GM21515 (cell line): Measurements from ENCODE around the gene TLR4.

Experiments used
- ATAC-seq: cut with Tn5 transposase; IDR thresholded peaks from one replicate; pipeline ENCODE4 v1.9.1; 2021; ENCODE audit not compliant: unreplicated experiment

Gene TLR4

GRCh38 chr9:117714282-117714681 is 10.1 kb downstream of the TLR4 start:
- no peak for ATAC-seq

GRCh38 chr9:117715411-117715989 is 11.3 kb downstream of the TLR4 start:
- no peak for ATAC-seq

GRCh38 chr9:117718085-117718484 is 13.9 kb downstream of the TLR4 start:
- peak; percentile 99 for ATAC-seq

- ATAC-seq, result peak; percentile 16
Observed at GRCh38 chr9:117718701-117719100, 14.5 kb downstream of the TLR4 start.

- ATAC-seq, result no peak
Observed at GRCh38 chr9:117719161-117719920, 15.1 kb downstream of the TLR4 start.

- ATAC-seq, result no peak
Observed at GRCh38 chr9:117720066-117720465, 15.9 kb downstream of the TLR4 start.

- ATAC-seq, result no peak
Observed at GRCh38 chr9:117720555-117720954, 16.4 kb downstream of the TLR4 start.

- no peak for ATAC-seq
Observed at GRCh38 chr9:117720987-117721386, 16.8 kb downstream of the TLR4 start.

- no peak for ATAC-seq
Observed at GRCh38 chr9:117722108-117722761, 18.0 kb downstream of the TLR4 start.

GRCh38 chr9:117723986-117724625 is 19.9 kb downstream of the TLR4 start:
- ATAC-seq, result no peak

- no peak for ATAC-seq
Observed at GRCh38 chr9:117725426-117725887, 21.3 kb downstream of the TLR4 start.

- ATAC-seq, result no peak
Observed at GRCh38 chr9:117729375-117729774, 25.2 kb downstream of the TLR4 start.

GRCh38 chr9:117732494-117732893 is 28.3 kb downstream of the TLR4 start:
- ATAC-seq, result no peak

- no peak for ATAC-seq
Observed at GRCh38 chr9:117733465-117733864, 29.3 kb downstream of the TLR4 start.

- no peak for ATAC-seq
Observed at GRCh38 chr9:117734082-117734481, 29.9 kb downstream of the TLR4 start.

GRCh38 chr9:117734523-117735314 is 30.5 kb downstream of the TLR4 start:
- ATAC-seq, result no peak

GRCh38 chr9:117737721-117738226 is 33.6 kb downstream of the TLR4 start:
- no peak for ATAC-seq

GRCh38 chr9:117739206-117739605 is 35.0 kb downstream of the TLR4 start:
- no peak for ATAC-seq

- ATAC-seq, result no peak
Observed at GRCh38 chr9:117739624-117740347, 35.6 kb downstream of the TLR4 start.

GRCh38 chr9:117742131-117742530 is 37.9 kb downstream of the TLR4 start:
- ATAC-seq, result no peak
